Peyer's patch (tissue), 4 donors: ENCODE measurements around the gene CCDC81.

Source experiments
- CTCF ChIP-seq, 6 experiments: fragments of 450-650 bp in 4 of 6; fragments of 200-600 bp in 2 of 6; sonication (generic) in 1 of 6; IDR thresholded peaks; one replicate each; pipeline ENCODE4 v1.5.1; 2017 to 2019; ENCODE audit warnings: antibody characterized with exemption in 6 of 6, mild to moderate bottlenecking in 3 of 6, moderate library complexity in 1 of 6
- POLR2A ChIP-seq, 2 donors: fragments of 450-650 bp; IDR thresholded peaks; one replicate each; pipeline ENCODE4 v1.5.1; 2017; ENCODE audit warnings: antibody characterized with exemption in 2 of 2, mild to moderate bottlenecking in 2 of 2, moderate library complexity in 2 of 2

GRCh38 chr11:86398106-86398505 is 23.4 kb downstream of the CCDC81 start:
- TF ChIP-seq POLR2A (IDR thresholded peaks at IDR 0.05) = no peak
- no peak for TF ChIP-seq CTCF (IDR thresholded peaks at IDR 0.05)
